Aorta (tissue), 5 donors: ENCODE measurements around the gene IQGAP3. TPM values are rescaled to one million over a fixed set of nuclear protein-coding genes. Genes with fewer than 3 reads are reported as not detected.

Experiments used
- ATAC-seq: fragments of 200-7000 bp; cut with Tn5 transposase; one replicate; pipeline ENCODE4 v1.9.1; 2022; ENCODE audit warnings: moderate library complexity; ENCODE audit not compliant: low FRiP score
- DNase-seq, 2 donors: peaks; one replicate each; pipeline ENCODE4 v3.0.0-alpha.2; 2020
- H3K27ac ChIP-seq, 2 donors: one replicate each; pipeline ENCODE4 v1.5.1; 2013; ENCODE audit warnings: low read length in 2 of 2, mild to moderate bottlenecking in 2 of 2, moderate library complexity in 2 of 2, control low read depth in 1 of 2, inconsistent platforms in 1 of 2, low read depth in 1 of 2
- H3K27me3 ChIP-seq, 2 donors: one replicate each; pipeline ENCODE4 v1.6.1; 2013; ENCODE audit warnings: control low read depth in 1 of 2, low read length in 1 of 2, mild to moderate bottlenecking in 1 of 2, moderate library complexity in 1 of 2; ENCODE audit not compliant: insufficient read depth in 2 of 2, control insufficient read depth in 1 of 2
- H3K36me3 ChIP-seq, 2 donors: one replicate each; pipeline ENCODE4 v1.6.1; 2013; ENCODE audit warnings: control low read depth in 1 of 2, low read length in 1 of 2, mild to moderate bottlenecking in 1 of 2; ENCODE audit not compliant: insufficient read depth in 2 of 2, control insufficient read depth in 1 of 2
- H3K4me1 ChIP-seq, 2 donors: one replicate each; pipeline ENCODE4 v1.6.1; 2013; ENCODE audit warnings: low read length in 2 of 2, control low read depth in 1 of 2, mild to moderate bottlenecking in 1 of 2, moderate library complexity in 1 of 2; ENCODE audit not compliant: insufficient read depth in 2 of 2, control insufficient read depth in 1 of 2
- H3K4me3 ChIP-seq, 2 donors: one replicate each; pipeline ENCODE4 v1.5.1; 2013; ENCODE audit warnings: low read length in 2 of 2, control low read depth in 1 of 2, mild to moderate bottlenecking in 1 of 2
- H3K9me3 ChIP-seq: one replicate; pipeline ENCODE4 v1.6.1; 2013; ENCODE audit warnings: mild to moderate bottlenecking, low read length; ENCODE audit not compliant: control insufficient read depth
- WGBS, 2 donors: extraction: QIAGEN DNeasy Blood & Tissue Kit; methylation state at CpG; one replicate each; pipeline ENCODE4 v1.1.7; 2013; 5-methylcytosine and 5-hydroxymethylcytosine counted together
- intact Hi-C, 2 donors: fragments of 100-400 bp; cut with DNase I; formaldehyde crosslinking; loops; one replicate each; pipeline versions ENCODE4 v1.14.2 to v1.15.0; 2022
- polyA plus RNA-seq, 2 donors: library from polyadenylated mRNA; stranded (reverse); fragments of 200-250 nt; gene quantifications; one replicate each; pipeline ENCODE4 v1.2.3, GENCODE V29; 2013
- total RNA-seq, 2 donors: library from RNA; stranded (reverse); fragmentation: NEBNext Ultra II Directional; extraction: Animal tissue kit (Norgen Biotek cat#: 25700); gene quantifications; one replicate each; pipeline ENCODE4 v1.2.1, GENCODE V29; 2021
- donor health status: healthy with polysubstance abuse.
- donor health status: Bipolar disorder and iron deficiency.
- donor health status: DM: no; HTN: no; CAD: no.
- donor health status: DM: no; HTN: no; CAD: no.
- donor health status: DM: yes; HTN: yes; CAD: no.

The IQGAP3 gene
- total and polyA plus RNA-seq, 4 donors = 0.10 to 2.3 (median 0.48) TPM

DNA sequence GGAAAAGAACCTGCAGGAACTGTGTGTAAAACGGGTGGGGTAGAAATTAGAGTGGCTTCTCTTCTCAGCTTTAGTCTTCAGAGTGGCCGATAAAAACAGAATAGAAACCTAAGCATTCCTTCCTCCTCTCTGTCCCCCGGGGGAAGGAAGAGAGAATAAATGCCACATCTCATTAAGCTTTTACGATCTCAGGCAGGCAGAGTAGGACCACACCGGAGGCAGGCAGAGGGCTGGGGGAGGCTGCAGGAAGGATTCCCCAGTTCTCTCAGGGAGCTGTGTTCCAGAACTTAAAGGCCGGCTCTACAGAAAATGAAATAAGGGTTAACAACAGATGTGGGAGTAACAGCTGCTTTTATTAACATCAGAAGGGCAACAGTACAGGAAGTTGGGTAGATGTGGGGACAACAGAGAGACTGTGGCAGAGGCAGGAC, 47.3 kb downstream of the IQGAP3 start:
- H3K27me3 ChIP-seq = no peaks in the 10 kb centered on the region
- H3K4me1 ChIP-seq = no peaks in the 10 kb centered on the region
- H3K4me3 ChIP-seq = no peak overlapping the region
- no peak overlapping the region for H3K27ac ChIP-seq
- DNase-seq = no peak
- H3K36me3 ChIP-seq = no peaks in the 10 kb centered on the region
- no peaks in the 10 kb centered on the region for H3K9me3 ChIP-seq
- intact Hi-C loops = no loop called here
- ATAC-seq = no peak
- 76 to 84% methylated on average over 6 of the region's 6 CpGs for WGBS, 2 donors

DNA sequence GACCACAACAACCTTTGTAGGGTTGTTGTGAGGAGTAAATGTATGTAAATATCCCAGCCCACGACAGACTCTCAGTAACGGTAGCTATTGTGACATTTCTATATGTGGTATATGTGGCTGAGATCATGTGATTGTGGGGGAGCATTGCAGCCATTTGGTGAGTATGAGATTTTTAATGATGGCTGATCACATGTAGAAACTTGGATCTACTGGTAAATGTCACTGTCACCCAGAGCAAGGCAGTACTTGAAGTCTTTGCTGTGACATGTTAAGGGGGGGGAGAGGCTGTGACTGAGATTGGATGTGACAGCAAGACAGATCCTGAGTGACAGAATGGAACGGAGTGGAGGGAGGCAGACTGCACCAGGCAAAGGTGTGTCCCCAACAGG, 47.9 kb downstream of the IQGAP3 start:
- 87 to 90% methylated on average over 3 of the region's 3 CpGs for WGBS, 2 donors
- Histone ChIP-seq H3K9me3 (no peaks in the 10 kb centered on the region), H3K27me3 (no peaks in the 10 kb centered on the region), H3K4me1 (no peaks in the 10 kb centered on the region), H3K4me3 (no peak overlapping the region), H3K36me3 (no peaks in the 10 kb centered on the region), H3K27ac (no peak overlapping the region)
- no peak for DNase-seq
- no peak for ATAC-seq
- intact Hi-C loops = no loop called here

DNA sequence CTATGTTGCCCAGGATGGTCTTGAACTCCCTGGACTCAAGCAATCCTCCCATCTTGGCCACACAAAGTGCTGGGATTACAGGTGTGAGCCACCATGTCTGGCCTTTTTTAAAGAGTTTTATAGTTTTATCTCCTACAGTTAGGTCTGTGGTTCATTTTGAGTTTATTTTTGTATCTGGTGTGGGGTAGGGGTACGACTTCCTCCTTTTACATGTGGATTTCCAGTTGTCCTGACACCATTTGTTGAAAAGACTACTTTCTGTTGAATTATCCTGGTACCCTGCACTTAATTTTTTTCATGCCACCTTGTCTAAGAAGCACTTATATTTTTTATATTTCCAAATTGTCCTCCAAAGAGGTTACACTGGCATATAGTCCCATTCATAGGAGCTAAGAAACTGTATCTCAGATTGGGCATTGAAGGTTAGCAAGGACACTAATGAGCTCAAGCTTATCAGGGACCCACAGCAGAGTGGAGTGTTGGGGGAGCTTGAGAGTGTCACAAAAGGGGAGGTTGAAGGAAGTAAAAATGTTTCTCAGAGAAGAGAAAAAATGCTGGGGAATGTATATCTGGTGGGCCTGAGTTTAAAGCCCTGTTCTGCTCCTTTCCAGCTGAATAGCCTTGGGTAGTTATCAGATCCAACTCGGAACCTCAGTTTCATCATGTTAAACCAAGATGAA, 48.4 kb downstream of the IQGAP3 start:
- ATAC-seq (no peak), DNase-seq (no peak)
- H3K4me1 ChIP-seq = no peaks in the 10 kb centered on the region
- no peak overlapping the region for H3K4me3 ChIP-seq
- H3K36me3 ChIP-seq = no peaks in the 10 kb centered on the region
- WGBS, 2 donors = 93 to 94% methylated on average over 2 of the region's 2 CpGs
- no peak overlapping the region for H3K27ac ChIP-seq
- no peaks in the 10 kb centered on the region for H3K9me3 ChIP-seq
- no peaks in the 10 kb centered on the region for H3K27me3 ChIP-seq
- intact Hi-C loops = no loop called here

DNA sequence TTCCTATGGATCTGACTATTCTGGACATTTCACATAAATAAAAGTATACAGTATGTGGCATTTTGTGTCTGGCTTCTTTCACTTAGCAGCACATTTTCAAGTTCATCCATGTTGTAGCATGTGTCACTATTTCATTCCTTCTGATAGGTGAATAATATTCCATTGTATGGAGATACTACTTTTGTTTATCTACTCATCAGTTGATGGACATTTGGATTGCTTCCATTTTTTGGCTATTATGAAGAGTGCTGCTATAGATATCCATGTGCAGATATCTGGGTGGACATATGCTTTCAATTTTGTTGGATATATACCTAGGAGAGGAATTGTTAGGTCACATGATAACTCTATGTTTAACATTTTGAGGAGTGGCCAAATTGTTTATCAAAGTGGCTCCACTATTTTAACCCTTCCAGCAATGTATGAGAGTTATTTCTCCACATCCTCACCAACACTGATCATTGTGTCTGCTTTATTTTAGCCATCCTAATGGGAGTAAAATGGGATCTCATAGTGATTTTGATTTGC, 49.9 kb downstream of the IQGAP3 start:
- ATAC-seq (no peak), DNase-seq (no peak)
- no peaks in the 10 kb centered on the region for H3K36me3 ChIP-seq
- H3K4me3 ChIP-seq = no peak overlapping the region
- no peaks in the 10 kb centered on the region for H3K9me3 ChIP-seq
- no peak overlapping the region for H3K27ac ChIP-seq
- H3K27me3 ChIP-seq = no peaks in the 10 kb centered on the region
- no peaks in the 10 kb centered on the region for H3K4me1 ChIP-seq
- intact Hi-C loops = no loop called here

DNA sequence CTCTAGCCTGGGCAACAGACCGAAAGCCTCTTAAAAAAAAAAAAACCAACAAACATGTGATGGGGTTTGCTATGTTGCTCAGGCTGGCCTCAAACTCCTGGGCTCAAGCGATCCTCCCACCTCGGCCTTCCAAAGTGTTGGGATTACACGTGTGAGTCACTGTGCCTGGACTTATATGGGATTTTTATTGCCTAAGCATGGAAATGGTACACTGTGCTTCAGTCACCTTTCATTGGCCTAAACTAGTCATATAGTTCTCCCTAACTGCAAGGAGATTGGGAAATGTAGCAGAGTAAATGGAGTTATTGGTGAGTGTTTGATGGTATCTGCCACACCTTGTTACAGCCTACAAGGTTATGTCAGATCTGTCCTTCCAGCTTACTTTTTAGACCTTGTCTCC, 54.6 kb downstream of the IQGAP3 start:
- 72 to 95% methylated on average over 4 of the region's 4 CpGs for WGBS, 2 donors
- Histone ChIP-seq H3K27me3 (no peaks in the 10 kb centered on the region), H3K4me3 (no peak overlapping the region), H3K4me1 (no peaks in the 10 kb centered on the region), H3K9me3 (no peaks in the 10 kb centered on the region), H3K27ac (no peak overlapping the region), H3K36me3 (no peaks in the 10 kb centered on the region)
- DNase-seq = no peak
- intact Hi-C loops = no loop called here
- ATAC-seq = no peak

DNA sequence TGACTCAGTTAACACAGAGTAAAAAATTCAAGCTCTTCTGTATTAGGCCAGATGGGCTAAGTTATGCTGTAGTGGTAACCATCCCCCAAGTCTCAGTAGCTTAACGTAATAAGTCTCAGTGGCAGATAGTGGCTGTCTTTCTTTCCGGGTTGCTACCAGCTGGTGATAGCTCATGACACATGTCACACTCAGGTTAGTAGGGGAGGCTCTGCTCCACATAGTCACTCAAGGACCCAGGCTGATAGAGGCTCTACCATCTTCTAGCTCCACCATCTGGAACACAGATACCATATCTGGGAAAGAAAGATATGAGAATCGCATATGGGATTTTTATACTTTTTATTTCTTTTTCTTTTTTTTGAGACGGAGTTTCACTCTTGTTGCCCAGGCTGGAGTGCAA, 55.5 kb downstream of the IQGAP3 start:
- Histone ChIP-seq H3K27me3 (no peaks in the 10 kb centered on the region), H3K9me3 (no peaks in the 10 kb centered on the region), H3K27ac (no peak overlapping the region), H3K4me1 (no peaks in the 10 kb centered on the region), H3K4me3 (no peak overlapping the region), H3K36me3 (no peaks in the 10 kb centered on the region)
- no peak for ATAC-seq
- intact Hi-C loops = no loop called here
- 93 to 94% methylated on average over 4 of the region's 4 CpGs for WGBS, 2 donors
- no peak for DNase-seq

DNA sequence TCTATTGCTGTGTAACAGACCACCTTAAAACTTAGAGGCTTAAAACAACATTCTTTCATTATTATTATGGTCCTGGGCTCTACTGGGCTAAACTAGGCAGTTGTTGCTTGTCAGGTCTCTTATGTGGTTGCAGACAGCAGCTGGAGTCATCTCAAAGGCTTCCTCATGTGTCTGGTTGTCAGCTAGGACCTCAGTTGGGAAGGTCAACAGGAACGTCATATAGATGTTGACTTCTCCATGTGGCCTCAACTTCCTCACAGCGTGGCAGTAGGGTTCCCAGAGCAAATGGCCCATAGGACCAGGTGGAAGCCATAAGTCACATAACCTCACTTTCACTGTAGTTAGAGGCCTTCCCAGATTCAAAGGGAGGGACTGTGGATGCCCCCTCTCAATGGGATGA, 56.4 kb downstream of the IQGAP3 start:
- ATAC-seq = no peak
- Histone ChIP-seq H3K9me3 (no peaks in the 10 kb centered on the region), H3K27me3 (no peaks in the 10 kb centered on the region), H3K27ac (no peak overlapping the region), H3K36me3 (no peaks in the 10 kb centered on the region), H3K4me3 (no peak overlapping the region), H3K4me1 (no peaks in the 10 kb centered on the region)
- no peak for DNase-seq
- intact Hi-C loops = no loop called here
- 44 to 64% methylated on average over 2 of the region's 2 CpGs for WGBS, 2 donors

DNA sequence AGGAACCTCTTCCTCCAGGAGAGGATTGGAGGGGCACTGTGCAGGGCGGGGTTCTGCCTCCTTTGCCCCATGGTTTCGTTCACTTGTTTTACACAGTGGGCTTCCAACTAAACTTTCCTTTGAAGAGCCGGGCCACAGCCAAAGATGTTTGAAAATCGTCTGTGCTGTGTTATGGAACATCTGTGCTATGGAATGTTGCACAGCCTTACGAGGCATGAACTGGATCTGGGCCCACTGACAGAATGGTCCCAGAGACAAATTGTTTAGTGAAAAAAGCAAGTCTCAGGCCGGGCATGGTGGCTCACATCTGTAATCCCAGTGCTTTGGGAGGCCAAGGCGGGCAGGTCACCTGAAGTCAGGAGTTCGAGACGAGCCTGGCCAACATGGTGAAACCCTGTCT, 59.2 kb downstream of the IQGAP3 start:
- H3K9me3 ChIP-seq = no peaks in the 10 kb centered on the region
- peaks cover 0 to 2% of the 10 kb centered on the region in 2 donors for H3K4me1 ChIP-seq
- no peaks in the 10 kb centered on the region for H3K27me3 ChIP-seq
- intact Hi-C loops = loop anchor here in 1 of 2 donors (5.0 kb wide), 1 partner anchor 79 kb away; the partner anchor contains the start of gene NAXE
- H3K4me3 ChIP-seq = no peak overlapping the region
- DNase-seq = no peak
- H3K36me3 ChIP-seq = no peaks in the 10 kb centered on the region
- WGBS, 2 donors = 82% methylated on average over 9 of the region's 9 CpGs
- ATAC-seq = no peak
- no peak overlapping the region for H3K27ac ChIP-seq

DNA sequence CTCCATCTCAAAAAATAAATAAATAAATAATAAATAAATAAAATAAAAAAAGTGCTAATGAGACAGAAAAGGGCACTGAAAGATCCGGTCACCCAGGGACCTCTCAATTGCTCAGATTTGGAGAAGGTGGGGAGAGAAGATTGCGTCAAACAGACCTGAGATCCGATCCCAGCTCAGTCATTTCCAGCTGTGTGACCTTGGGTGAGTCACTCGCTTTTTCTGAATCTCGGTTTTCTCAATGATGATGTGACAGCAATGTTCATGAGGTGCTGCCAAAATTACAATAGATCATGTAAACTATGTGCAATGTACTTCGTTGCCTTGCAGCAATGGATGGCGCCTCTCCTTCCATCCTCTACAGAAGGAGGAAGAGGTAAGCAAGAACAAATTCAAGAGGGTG, 60.7 kb downstream of the IQGAP3 start:
- Histone ChIP-seq H3K4me1 (peaks cover 0 to 2% of the 10 kb centered on the region in 2 donors), H3K9me3 (no peaks in the 10 kb centered on the region), H3K27ac (peak overlapping the region in 1 of 2 donors; percentile 29), H3K4me3 (no peak overlapping the region), H3K27me3 (no peaks in the 10 kb centered on the region), H3K36me3 (no peaks in the 10 kb centered on the region)
- no peak for DNase-seq
- 94 to 96% methylated on average over 7 of the region's 7 CpGs for WGBS, 2 donors
- no peak for ATAC-seq
- intact Hi-C loops = loop anchor here in 1 of 2 donors (5.0 kb wide), 1 partner anchor 81 kb away; the partner anchor contains the start of gene NAXE
